ENCODE data around the gene MACROD1.

MACROD1 gene

GRCh38 chr11:64114231-64114630 is 51.7 kb downstream of the MACROD1 start:
- no peak for FAIRE-seq
- no peak for DNase-seq (ENCODE audit: low spot score)

- DNase-seq (ENCODE audit: low spot score), result no peak
- no peak for FAIRE-seq
These were observed 52.5 kb downstream of the MACROD1 start for GRCh38 chr11:64113462-64113780.

DNA sequence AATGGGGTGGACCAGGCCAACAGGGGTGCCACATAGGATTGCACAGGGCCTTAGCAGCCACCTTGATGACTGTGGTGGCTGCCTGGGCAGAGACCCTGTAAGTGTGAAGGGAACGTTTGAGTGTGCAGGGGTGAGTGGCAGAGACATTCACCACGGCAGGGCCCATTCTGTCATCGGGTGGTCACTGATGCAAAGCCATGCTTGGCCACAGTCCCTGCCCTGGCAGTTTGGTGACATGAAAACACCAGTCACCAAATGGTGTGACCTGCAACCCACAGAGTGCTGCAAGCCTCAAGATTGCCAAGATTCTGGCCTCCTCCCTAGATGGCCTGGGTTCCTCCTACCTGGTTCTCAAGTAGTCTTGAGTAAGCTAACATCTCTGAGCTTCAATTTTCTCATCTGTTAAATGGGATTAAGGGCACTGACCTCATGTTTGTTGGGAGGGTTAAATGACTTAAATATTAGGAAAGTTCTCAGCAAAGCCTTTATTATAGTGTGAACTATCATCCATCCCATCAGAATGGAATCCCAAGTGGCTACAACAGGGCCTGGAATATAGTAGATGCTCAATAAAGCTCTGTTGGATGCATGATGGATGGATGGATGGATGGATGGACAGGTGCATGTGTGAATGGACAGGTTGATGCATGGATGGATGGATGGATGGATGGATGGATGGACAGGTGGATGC is 53.0 kb downstream of the MACROD1 start:
- FAIRE-seq, result no peak

GRCh38 chr11:64110465-64111375 is 55.2 kb downstream of the MACROD1 start:
- FAIRE-seq (no peak), DNase-seq (ENCODE audit: low spot score) (no peak)

More for the DNA sequence above, 53.0 kb downstream of the MACROD1 start:
- no peak for DNase-seq (ENCODE audit: low spot score)

DNA sequence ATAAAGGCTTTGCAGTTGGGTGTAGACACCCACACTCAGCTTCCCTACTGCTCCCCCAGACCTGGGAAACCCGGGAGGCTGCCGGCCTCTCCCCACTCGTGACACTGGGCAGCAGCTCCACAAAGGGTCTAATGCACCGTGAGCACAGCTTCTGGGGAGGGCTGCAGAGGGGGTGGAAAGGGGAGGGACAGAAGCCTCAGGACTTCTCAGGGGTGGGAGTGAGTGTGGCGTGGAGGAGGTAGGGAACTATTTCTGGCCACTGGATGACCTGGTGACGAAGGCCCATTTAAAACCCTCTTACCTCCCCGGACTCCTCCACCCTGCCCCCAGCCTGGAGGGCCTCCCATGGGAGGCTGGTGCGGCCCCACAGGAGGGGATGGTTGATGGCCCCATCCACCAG is 56.6 kb downstream of the MACROD1 start:
- DNase-seq (ENCODE audit: low spot score), result no peak

DNA sequence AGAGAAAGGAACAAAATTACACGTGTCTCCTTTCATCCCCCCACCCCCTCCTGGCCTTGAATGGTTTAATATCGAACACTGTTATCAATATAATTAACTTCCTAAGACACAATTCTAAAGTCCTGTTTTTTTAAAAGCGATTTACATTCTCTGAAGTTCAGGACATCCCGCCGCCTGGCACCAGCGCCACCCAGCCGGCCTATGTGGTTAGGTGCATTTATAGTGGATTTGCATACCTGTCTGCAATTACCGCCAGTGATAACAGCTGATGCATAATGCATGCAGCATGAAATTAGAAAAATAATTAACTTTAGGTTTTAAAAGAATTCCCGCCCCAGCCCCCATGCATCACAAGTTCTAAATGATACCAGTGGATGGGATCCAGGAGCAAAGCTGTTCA is 58.6 kb downstream of the MACROD1 start:
- no peak for FAIRE-seq
- DNase-seq (ENCODE audit: low spot score), result no peak

More for the DNA sequence above, 56.6 kb downstream of the MACROD1 start:
- no peak for FAIRE-seq

- no peak for DNase-seq (ENCODE audit: low spot score)
- FAIRE-seq, result no peak
These were observed 61.3 kb downstream of the MACROD1 start for GRCh38 chr11:64104632-64105031.

DNA sequence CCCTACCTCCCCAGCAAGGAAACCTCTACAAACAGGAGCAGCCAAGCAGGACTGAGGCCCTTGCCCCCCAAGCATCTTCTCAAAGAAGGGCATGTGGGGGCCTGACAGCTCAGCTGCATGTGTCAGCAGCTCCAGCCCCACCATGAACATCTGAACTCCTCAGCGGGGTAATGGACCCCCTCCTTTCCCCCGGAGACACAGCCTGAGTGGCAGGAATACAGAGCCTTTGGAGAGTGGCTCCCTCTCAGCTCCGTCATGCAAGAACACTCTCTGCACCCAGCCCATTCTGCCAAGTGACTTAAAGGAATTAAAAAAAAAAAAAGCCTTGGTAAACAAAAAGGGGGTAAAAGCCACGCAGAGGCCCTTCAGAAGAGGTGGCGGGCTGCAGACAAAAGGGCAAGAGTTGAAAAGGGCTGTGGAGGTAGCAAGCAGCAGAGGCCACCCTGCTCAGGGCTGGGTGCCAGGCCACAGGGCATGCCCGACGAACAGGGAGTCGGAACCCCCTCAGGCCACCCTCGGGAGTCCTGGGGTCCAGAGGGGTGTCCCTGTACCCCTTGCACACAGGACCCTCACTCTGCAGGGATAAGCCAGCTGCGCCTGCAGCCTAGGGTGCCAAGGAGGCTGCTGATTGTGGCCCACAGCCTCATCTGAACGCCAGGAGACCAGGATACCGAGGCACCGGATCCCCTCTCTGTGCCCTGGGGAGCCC is 62.5 kb downstream of the MACROD1 start:
- FAIRE-seq, result no peak
- DNase-seq (ENCODE audit: low spot score), result no peak

- DNase-seq (ENCODE audit: low spot score) (no peak), FAIRE-seq (no peak)
These were observed 63.7 kb downstream of the MACROD1 start for GRCh38 chr11:64102005-64102738.

GRCh38 chr11:64101461-64101860 is 64.5 kb downstream of the MACROD1 start:
- FAIRE-seq (no peak), DNase-seq (ENCODE audit: low spot score) (no peak)

GRCh38 chr11:64100782-64101353 is 65.0 kb downstream of the MACROD1 start:
- no peak for FAIRE-seq
- no peak for DNase-seq (ENCODE audit: low spot score)

DNA sequence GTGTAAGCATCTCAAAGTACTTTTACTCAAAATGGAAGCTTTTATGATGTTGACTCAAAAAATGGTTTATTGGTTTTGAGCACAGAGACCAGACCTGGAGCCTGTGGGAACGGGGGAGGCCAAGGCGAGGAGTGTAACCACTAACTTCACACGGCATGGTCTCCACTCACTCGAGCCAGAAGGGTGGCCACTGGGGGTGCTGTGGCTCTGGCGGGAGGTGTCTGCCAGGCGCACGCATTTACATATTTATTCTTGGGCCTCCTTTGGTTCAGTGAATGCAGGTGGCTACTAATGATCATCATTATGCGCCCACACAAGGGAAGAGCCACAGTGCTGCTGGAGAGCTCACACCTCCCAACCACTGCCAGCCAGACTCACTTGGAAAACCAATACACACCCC is 65.6 kb downstream of the MACROD1 start:
- DNase-seq (ENCODE audit: low spot score) (no peak), FAIRE-seq (no peak)

DNA sequence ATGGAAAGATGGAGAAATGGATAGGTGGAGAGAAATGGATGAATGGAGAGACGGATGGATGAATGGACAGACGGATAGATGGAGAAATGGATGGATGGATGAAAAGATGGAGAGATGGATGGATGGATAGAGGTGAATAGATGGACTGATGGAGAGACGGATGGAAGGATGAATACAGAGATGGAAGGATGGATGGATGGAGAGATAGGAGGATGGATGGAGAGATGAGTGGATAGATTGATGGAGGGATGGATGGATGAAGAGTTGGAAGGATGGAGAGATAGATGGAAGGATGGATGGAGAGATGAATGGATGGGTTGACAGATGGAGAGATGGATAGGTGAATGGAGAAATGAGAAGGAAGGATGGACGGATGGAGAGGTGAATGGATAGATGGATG is 66.5 kb downstream of the MACROD1 start:
- DNase-seq (ENCODE audit: low spot score) (no peak), FAIRE-seq (no peak)

DNA sequence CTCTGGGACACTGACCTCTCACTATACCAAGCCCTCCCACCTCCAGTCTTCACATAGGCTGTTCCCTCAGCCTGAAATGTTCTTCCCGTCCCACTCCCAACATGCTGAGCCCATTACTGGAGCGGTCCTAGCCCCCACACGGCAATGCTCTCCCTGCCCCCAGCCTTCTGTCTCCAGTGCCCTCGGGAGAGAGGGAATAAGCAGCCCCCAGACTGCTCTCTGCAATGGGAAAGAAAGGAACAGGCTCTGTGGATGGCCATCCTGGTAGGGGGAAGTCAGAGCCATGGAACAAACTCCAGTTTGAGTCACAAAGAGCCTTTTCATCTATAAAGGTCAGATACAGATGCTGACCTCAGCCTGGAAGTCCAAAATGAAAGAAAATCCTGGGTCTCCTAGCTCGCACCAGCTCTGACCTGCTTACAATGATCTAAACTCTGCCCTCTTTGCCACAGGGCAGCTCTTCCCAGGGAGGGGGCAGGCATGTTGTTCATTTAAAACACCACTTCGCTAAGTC is 67.5 kb downstream of the MACROD1 start:
- DNase-seq (ENCODE audit: low spot score) (no peak), FAIRE-seq (no peak)

- FAIRE-seq, result no peak
These were observed 68.2 kb downstream of the MACROD1 start for GRCh38 chr11:64097468-64098317.

GRCh38 chr11:64096835-64097234 is 69.1 kb downstream of the MACROD1 start:
- FAIRE-seq (no peak), DNase-seq (ENCODE audit: low spot score) (no peak)

More at GRCh38 chr11:64097468-64098317, 68.2 kb downstream of the MACROD1 start:
- no peak for DNase-seq (ENCODE audit: low spot score)

GRCh38 chr11:64095949-64096348 is 70.0 kb downstream of the MACROD1 start:
- DNase-seq (ENCODE audit: low spot score), result no peak
- FAIRE-seq, result no peak

DNA sequence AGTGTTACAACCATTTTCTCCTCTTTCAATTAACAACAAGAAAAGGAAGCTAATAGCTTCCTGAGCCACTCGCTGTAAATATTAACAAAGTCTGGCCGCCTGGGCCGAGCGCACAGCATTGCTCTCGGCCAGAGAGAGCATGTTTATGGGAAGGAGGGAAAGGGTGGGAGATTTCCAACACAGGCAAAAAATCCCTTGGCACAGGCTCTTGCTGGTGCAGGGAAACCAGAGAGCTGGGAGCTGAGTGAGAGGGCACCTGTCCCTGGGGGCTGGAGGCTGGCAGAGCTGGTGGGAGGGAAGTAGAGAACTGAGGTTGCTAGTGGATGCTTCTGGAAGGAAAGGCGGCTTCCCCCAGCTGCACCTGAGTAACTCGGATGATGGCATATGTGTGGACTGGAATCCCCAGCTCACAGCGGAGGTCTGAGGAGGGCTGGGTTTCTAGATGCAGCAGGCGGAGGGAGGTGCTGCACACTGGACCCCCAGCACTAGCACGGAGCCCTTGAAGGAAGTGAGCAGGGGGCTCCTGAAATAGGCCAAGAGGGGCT is 70.6 kb downstream of the MACROD1 start:
- DNase-seq (ENCODE audit: low spot score) (no peak), FAIRE-seq (no peak)

GRCh38 chr11:64094463-64095260 is 71.3 kb downstream of the MACROD1 start:
- FAIRE-seq (peak; percentile 94), DNase-seq (ENCODE audit: low spot score) (peak; percentile 91)

Measured in RCC 7860 (cell line).